ENCODE results near the gene SLC10A6.
"Not testable (repeated sequence)": the region's sequence is repeated elsewhere in the genome, so short reads cannot be mapped to it uniquely, and the experiment has no call there.

The SLC10A6 gene

GRCh38 chr4:86848732-86849619 lies at the start of gene SLC10A6:
TSS of gene SLC10A6 (minus strand) at chr4:86849384. CDS start at chr4:86849115, 269 bp downstream.
- no peak for DNase-seq (ENCODE audit: low read depth in 4 of 4, low spot score in 1 of 4)

GRCh38 chr4:86898562-86898961 lies 49.4 kb upstream of the SLC10A6 start:
- no peak for DNase-seq (ENCODE audit: low read depth in 4 of 4, low spot score in 1 of 4)

GRCh38 chr4:86896596-86896995 lies 47.4 kb upstream of the SLC10A6 start:
- DNase-seq (ENCODE audit: low read depth in 4 of 4, low spot score in 1 of 4) = no peak

GRCh38 chr4:86895692-86896488 lies 46.7 kb upstream of the SLC10A6 start:
- no peak for DNase-seq (ENCODE audit: low read depth in 4 of 4, low spot score in 1 of 4)

GRCh38 chr4:86894455-86894854 lies 45.3 kb upstream of the SLC10A6 start:
- no peak for DNase-seq (ENCODE audit: low read depth in 4 of 4, low spot score in 1 of 4)

- no peak for DNase-seq (ENCODE audit: low read depth in 4 of 4, low spot score in 1 of 4)
These were observed 44.0 kb upstream of the SLC10A6 start for GRCh38 chr4:86893136-86893535.

- DNase-seq (ENCODE audit: low read depth in 4 of 4, low spot score in 1 of 4) = no peak
These were observed 43.4 kb upstream of the SLC10A6 start for GRCh38 chr4:86892636-86892960.

- peak in 3 of 4 experiments; percentile 11 to 41 (median 16) for DNase-seq (ENCODE audit: low read depth in 4 of 4, low spot score in 1 of 4)
These were observed 42.8 kb upstream of the SLC10A6 start, which contains the start of gene C4orf36 for GRCh38 chr4:86891762-86892635. TSS of gene C4orf36 (minus strand) at chr4:86892422. CDS start at chr4:86891520, 902 bp downstream.

- DNase-seq (ENCODE audit: low read depth in 4 of 4, low spot score in 1 of 4) = no peak
These were observed 41.6 kb upstream of the SLC10A6 start for GRCh38 chr4:86890790-86891189.

GRCh38 chr4:86879641-86880040 lies 30.5 kb upstream of the SLC10A6 start:
- DNase-seq (ENCODE audit: low read depth in 4 of 4, low spot score in 1 of 4) = no peak

- no peak for DNase-seq (ENCODE audit: low read depth in 4 of 4, low spot score in 1 of 4)
These were observed 29.5 kb upstream of the SLC10A6 start for GRCh38 chr4:86878640-86879039.

GRCh38 chr4:86876894-86877685 lies 27.9 kb upstream of the SLC10A6 start:
- DNase-seq (ENCODE audit: low read depth in 4 of 4, low spot score in 1 of 4) = no peak

- not testable (repeated sequence) for DNase-seq (ENCODE audit: low read depth in 4 of 4, low spot score in 1 of 4)
These were observed 26.3 kb upstream of the SLC10A6 start for GRCh38 chr4:86875436-86875835.

GRCh38 chr4:86872135-86872534 lies 23.0 kb upstream of the SLC10A6 start:
- DNase-seq (ENCODE audit: low read depth in 4 of 4, low spot score in 1 of 4) = no peak

- no peak for DNase-seq (ENCODE audit: low read depth in 4 of 4, low spot score in 1 of 4)
These were observed 21.4 kb upstream of the SLC10A6 start for GRCh38 chr4:86870442-86871069.

GRCh38 chr4:86857341-86858052 lies 8.3 kb upstream of the SLC10A6 start:
- no peak for DNase-seq (ENCODE audit: low read depth in 4 of 4, low spot score in 1 of 4)

- DNase-seq (ENCODE audit: low read depth in 4 of 4, low spot score in 1 of 4) = no peak
These were observed 7.7 kb upstream of the SLC10A6 start for GRCh38 chr4:86856896-86857295.

- no peak for DNase-seq (ENCODE audit: low read depth in 4 of 4, low spot score in 1 of 4)
These were observed 6.4 kb upstream of the SLC10A6 start for GRCh38 chr4:86855572-86855971.

- DNase-seq (ENCODE audit: low read depth in 4 of 4, low spot score in 1 of 4) = no peak
These were observed 4.0 kb upstream of the SLC10A6 start for GRCh38 chr4:86853209-86853608.
